SW480 (cell line): ENCODE results near the gene NUPR2.
"Not testable (repeated sequence)": the region's sequence is repeated elsewhere in the genome, so short reads cannot be mapped to it uniquely, and the experiment has no call there.

Experiments
- DNase-seq: peaks from one replicate; pipeline ENCODE4 v3.0.0-alpha.2; 2016; ENCODE audit warnings: low spot score

NUPR2 gene

DNA sequence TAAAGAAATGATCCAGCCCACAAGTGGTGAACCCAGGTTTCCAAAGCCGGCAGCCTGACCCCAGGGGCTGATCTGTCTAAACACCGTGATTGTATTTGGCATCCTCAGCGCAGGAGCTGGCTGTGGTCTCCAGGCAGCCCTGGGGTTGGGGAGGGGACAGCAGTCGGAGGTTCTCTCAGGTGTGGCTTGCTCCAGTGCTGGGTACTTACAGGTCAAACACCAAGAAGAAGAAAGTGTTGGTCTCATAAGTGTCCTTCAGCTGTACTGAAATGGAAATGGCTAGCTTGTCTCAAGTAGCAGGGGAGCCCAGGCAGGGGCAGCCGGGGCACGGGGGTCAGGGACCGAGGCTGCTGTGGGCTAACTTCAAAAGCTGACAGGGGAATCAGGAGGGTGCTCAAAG lies 29.5 kb downstream of the NUPR2 start:
- no peak for DNase-seq

- DNase-seq, result no peak
These were observed 32.9 kb downstream of the NUPR2 start for GRCh38 chr7:56083150-56083785.

DNA sequence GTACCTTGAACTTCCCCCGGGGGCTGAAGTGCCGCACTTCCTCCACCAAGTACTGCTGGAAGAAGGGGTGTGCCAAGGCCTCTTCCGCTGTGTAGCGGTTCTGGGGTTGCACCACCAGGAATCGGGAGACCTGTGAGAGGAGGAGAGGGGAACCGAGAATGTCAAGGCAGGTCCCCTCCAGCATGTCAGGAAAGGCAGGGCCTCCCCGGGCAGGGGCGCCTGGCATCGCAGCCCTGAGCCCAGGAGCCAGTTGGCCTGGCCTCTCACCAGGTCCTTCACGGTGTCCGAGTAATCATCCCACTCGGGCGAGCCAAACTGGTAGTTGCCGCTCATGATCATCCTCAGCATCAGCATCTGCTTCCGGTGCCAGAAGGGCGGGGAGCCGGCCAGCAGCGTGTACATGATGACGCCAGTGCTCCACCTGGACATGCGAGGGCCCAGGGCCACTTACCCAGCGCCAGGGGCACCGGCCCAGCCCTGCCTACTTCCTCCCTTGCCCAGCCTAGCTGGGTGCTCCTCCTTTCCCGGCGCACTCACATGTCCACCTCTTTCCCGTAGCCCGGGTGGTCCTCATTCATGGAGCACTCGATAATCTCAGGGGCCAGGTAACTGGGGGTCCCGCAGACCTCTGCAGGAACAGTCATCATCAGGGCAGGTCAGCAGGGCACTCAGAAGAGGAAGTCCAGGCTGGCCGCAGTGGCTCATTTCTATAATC lies 34.4 kb downstream of the NUPR2 start:
- no peak for DNase-seq

DNA sequence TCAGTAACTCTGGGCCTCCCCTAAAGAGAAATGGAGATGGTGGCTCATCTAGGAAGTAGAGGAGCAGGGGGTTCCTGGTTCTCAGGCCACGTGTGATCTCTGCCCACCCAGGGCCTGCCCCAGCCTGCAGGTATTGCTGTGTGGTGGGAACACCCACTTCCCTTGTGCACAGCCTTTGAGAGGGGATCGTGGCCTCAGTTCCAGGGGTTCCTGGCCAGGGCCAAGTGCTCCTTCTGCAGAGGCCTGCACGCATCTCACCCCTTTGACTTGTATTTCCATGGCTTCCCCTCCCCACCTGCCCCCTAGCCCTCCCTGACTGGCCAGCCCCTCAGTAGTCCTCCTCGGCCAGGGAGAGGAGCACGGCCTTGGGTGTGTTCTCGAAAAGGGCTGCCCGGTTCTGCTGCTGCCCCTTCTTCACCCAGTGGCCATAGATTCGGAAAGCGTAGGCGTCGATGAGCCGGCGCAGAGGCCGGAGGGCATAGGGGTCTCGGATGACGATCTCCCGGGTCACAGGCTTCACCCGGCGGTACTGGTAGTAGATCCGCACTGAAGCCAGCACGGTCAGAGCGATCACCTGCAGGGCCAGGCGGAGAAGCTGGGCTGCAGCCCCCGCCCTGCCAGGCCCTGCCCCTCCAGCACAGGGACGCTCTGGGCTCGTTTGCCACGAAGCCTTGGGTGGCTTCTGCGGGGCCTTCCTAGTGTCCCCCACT lies 35.3 kb downstream of the NUPR2 start:
- DNase-seq, result not testable (repeated sequence)

DNA sequence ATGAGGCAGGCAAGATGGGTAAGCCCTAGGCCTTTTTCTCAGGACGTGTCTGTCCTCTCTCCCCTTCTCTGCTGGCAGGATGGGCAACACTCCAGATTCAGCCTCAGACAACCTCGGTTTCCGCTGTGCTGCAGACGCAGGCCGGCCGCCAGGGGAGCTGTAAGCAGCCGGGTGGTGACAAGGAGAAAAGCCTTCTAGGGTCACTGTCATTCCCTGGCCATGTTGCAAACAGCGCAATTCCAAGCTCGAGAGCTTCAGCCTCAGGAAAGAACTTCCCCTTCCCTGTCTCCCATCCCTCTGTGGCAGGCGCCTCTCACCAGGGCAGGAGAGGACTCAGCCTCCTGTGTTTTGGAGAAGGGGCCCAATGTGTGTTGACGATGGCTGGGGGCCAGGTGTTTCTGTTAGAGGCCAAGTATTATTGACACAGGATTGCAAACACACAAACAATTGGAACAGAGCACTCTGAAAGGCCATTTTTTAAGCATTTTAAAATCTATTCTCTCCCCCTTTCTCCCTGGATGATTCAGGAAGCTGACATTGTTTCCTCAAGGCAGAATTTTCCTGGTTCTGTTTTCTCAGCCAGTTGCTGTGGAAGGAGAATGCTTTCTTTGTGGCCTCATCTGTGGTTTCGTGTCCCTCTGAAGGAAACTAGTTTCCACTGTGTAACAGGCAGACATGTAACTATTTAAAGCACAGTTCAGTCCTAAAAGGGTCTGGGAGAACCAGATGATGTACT lies 36.6 kb downstream of the NUPR2 start:
- no peak for DNase-seq

DNA sequence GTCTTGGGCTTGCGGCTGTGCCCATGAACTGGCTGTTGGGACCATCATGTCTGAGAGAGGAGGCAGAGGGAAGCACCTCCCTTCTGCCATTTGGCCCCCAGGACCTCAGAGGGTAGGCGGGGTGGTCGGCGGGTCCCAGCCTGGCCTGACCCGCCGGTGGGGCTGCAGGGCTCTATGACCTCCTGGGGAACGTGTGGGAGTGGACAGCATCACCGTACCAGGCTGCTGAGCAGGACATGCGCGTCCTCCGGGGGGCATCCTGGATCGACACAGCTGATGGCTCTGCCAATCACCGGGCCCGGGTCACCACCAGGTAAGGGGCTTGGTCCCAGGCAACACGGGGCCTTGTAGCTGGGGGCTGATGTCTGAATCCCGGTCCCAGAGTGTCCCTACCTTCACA lies 38.0 kb downstream of the NUPR2 start:
- no peak for DNase-seq

DNA sequence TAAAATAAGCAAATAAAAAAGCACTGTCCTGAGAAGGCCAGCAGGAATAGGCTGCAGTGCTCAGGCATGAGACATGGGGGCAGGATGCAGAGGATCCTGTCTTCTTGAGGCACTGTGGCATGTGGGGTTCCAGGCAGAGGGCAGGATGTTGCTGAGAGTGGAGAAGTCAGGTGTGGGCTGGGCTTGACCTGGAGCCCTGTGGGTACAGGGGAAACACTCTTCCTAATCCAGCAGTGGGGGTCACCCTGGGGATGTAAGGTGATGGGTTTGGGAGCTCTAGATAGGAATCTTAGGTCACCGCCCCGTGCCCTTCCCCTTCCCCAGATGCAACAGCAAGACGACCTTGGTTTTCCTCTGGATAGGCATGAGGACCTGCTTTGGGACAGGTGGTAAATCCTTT lies 38.5 kb downstream of the NUPR2 start:
- no peak for DNase-seq

GRCh38 chr7:56074371-56074791 lies 41.8 kb downstream of the NUPR2 start:
- DNase-seq, result peak; percentile 83

GRCh38 chr7:56066376-56066775 lies 49.8 kb downstream of the NUPR2 start:
- DNase-seq, result not testable (repeated sequence)
